Prostate gland (tissue), 2 donors: Measurements from ENCODE around the gene CFAP46. TPM values are rescaled to one million over a fixed set of nuclear protein-coding genes. Genes with fewer than 3 reads are reported as not detected.

ENCODE experiments used
- DNase-seq: peaks from one replicate; pipeline ENCODE4 v3.0.0-alpha.2; 2019; ENCODE audit warnings: low spot score
- H3K27ac ChIP-seq, 2 donors: fragments of 200-600 bp; sonication (generic); 2 replicates each; pipeline ENCODE4 v1.5.1; 2017 to 2019
- H3K27me3 ChIP-seq: fragments of 200-600 bp; sonication (generic); replicated peaks from 2 replicates; pipeline ENCODE4 v1.5.1; 2019; ENCODE audit not compliant: insufficient read depth
- H3K36me3 ChIP-seq, 2 donors: fragments of 200-600 bp; sonication (generic); 1 replicate in 1 of 2; 2 replicates in 1 of 2; pipeline versions ENCODE4 v1.5.1 to v1.8.1; 2017 to 2019
- H3K4me1 ChIP-seq: fragments of 200-600 bp; sonication (generic); replicated peaks from 2 replicates; pipeline ENCODE4 v1.5.1; 2019
- H3K4me3 ChIP-seq, 2 donors: fragments of 200-600 bp; sonication (generic); 2 replicates each; pipeline ENCODE4 v1.5.1; 2017 to 2019
- H3K9me3 ChIP-seq: fragments of 200-600 bp; sonication (generic); 2 replicates; pipeline ENCODE4 v1.5.1; 2017
- CTCF ChIP-seq, 4 experiments: fragments of 200-600 bp in 2 of 4; fragments of 450-650 bp in 2 of 4; sonication (generic) in 2 of 4; IDR thresholded peaks; 1 replicate in 3 of 4; 2 replicates in 1 of 4; pipeline ENCODE4 v1.5.1; 2016 to 2019; ENCODE audit warnings: antibody characterized with exemption in 4 of 4, mild to moderate bottlenecking in 2 of 4, moderate library complexity in 2 of 4
- POLR2A ChIP-seq: fragments of 450-650 bp; IDR thresholded peaks from one replicate; pipeline ENCODE4 v1.6.1; 2016; ENCODE audit warnings: antibody characterized with exemption, mild to moderate bottlenecking
- POLR2AphosphoS5 ChIP-seq: sonication (generic); formaldehyde crosslinking; IDR thresholded peaks from one replicate; pipeline ENCODE4 v1.6.1; 2017; ENCODE audit warnings: antibody characterized with exemption
- WGBS: methylation state at CpG from one replicate; pipeline ENCODE4 v1.1.5; 2018; 5-methylcytosine and 5-hydroxymethylcytosine counted together
- intact Hi-C: fragments of 100-400 bp; cut with DNase I; formaldehyde crosslinking; loops from one replicate; pipeline ENCODE4 v1.14.2; 2022
- total RNA-seq, 2 donors: library from RNA; depleted of rRNA; stranded (reverse); fragments of >200 nt; gene quantifications; one replicate each; pipeline ENCODE4 v1.1.0, GENCODE V29; 2016

Gene CFAP46
- total RNA-seq, 2 donors from 2014 or later = 1.4 to 9.3 TPM

GRCh38 chr10:132943058-132943790 lies 854 bp upstream of the CFAP46 start:
- 39% methylated on average over 43 of the region's 43 CpGs for WGBS

GRCh38 chr10:132941640-132942051 lies 724 bp downstream of the CFAP46 start:
- Histone ChIP-seq H3K27ac (no peak overlapping the region), H3K4me1 (no peaks in the 10 kb centered on the region), H3K9me3 (no peaks in the 10 kb centered on the region), H3K27me3 (no peaks in the 10 kb centered on the region), H3K4me3 (peak overlapping the region; percentile 39 to 42), H3K36me3 (no peaks in the 10 kb centered on the region)
- WGBS = 54% methylated on average over 11 of the region's 11 CpGs
- intact Hi-C loops = no loop called here
- no peak for DNase-seq
- TF ChIP-seq CTCF (IDR thresholded peaks at IDR 0.05) = no peak
- TF ChIP-seq POLR2A = no peak
- TF ChIP-seq POLR2AphosphoS5 = no peak

More at GRCh38 chr10:132943058-132943790, 854 bp upstream of the CFAP46 start:
- TF ChIP-seq POLR2AphosphoS5 (no peak), CTCF (IDR thresholded peaks at IDR 0.05) (no peak), POLR2A (no peak)
- Histone ChIP-seq H3K4me3 (peak overlapping the region in 1 of 2 donors; percentile 42), H3K4me1 (no peaks in the 10 kb centered on the region), H3K9me3 (no peaks in the 10 kb centered on the region), H3K27me3 (no peaks in the 10 kb centered on the region), H3K27ac (no peak overlapping the region), H3K36me3 (no peaks in the 10 kb centered on the region)
- no peak for DNase-seq
- intact Hi-C loops = no loop called here

GRCh38 chr10:132940791-132941465 lies 1.4 kb downstream of the CFAP46 start:
- Histone ChIP-seq H3K4me3 (no peak overlapping the region), H3K9me3 (no peaks in the 10 kb centered on the region), H3K36me3 (no peaks in the 10 kb centered on the region), H3K27me3 (no peaks in the 10 kb centered on the region), H3K4me1 (no peaks in the 10 kb centered on the region), H3K27ac (no peak overlapping the region)
- intact Hi-C loops = no loop called here
- DNase-seq = no peak
- TF ChIP-seq POLR2AphosphoS5 = no peak
- TF ChIP-seq POLR2A = no peak
- no peak for TF ChIP-seq CTCF (IDR thresholded peaks at IDR 0.05)
- WGBS = 92% methylated on average over 28 of the region's 28 CpGs

- DNase-seq = no peak
- intact Hi-C loops = no loop called here
- WGBS = 74% methylated on average over 24 of the region's 24 CpGs
- TF ChIP-seq CTCF (IDR thresholded peaks at IDR 0.05) = peak in 3 of 4 experiments; percentile 42 to 58 (median 48)
- TF ChIP-seq POLR2AphosphoS5 = no peak
- TF ChIP-seq POLR2A = no peak
- Histone ChIP-seq H3K27me3 (no peaks in the 10 kb centered on the region), H3K27ac (no peak overlapping the region), H3K4me3 (no peak overlapping the region), H3K4me1 (no peaks in the 10 kb centered on the region), H3K36me3 (no peaks in the 10 kb centered on the region), H3K9me3 (no peaks in the 10 kb centered on the region)
Observed at GRCh38 chr10:132939957-132940790, 2.2 kb downstream of the CFAP46 start.
